Upper lobe of left lung (tissue), 6 donors: ENCODE results near the gene ARL2. TPM values are rescaled to one million over a fixed set of nuclear protein-coding genes. Genes with fewer than 3 reads are reported as not detected.
A peak's percentile ranks its signal among the peaks of the same experiment; 100 is the strongest.

Experiments
- ATAC-seq, 2 donors: fragments of 200-7000 bp; cut with Tn5 transposase; one replicate each; pipeline ENCODE4 v1.9.1; 2022; ENCODE audit warnings: mild to moderate bottlenecking in 2 of 2, moderate library complexity in 2 of 2; ENCODE audit not compliant: low FRiP score in 2 of 2
- DNase-seq, 2 donors: peaks; one replicate each; pipeline ENCODE4 v3.0.0-alpha.2; 2019 to 2020
- H3K27ac ChIP-seq, 4 donors: fragments of 200-600 bp; sonication (generic); one replicate each; pipeline ENCODE4 v1.5.1; 2016 to 2019
- H3K27me3 ChIP-seq, 4 donors: fragments of 200-600 bp; sonication (generic); one replicate each; pipeline ENCODE4 v1.5.1; 2017 to 2019
- H3K36me3 ChIP-seq, 4 donors: fragments of 200-600 bp; sonication (generic); one replicate each; pipeline ENCODE4 v1.5.1; 2016 to 2019
- H3K4me1 ChIP-seq, 4 donors: fragments of 200-600 bp; sonication (generic); one replicate each; pipeline ENCODE4 v1.5.1; 2018 to 2019
- H3K4me3 ChIP-seq, 4 donors: fragments of 200-600 bp; sonication (generic); one replicate each; pipeline ENCODE4 v1.5.1; 2017 to 2019; ENCODE audit warnings: mild to moderate bottlenecking in 2 of 4, moderate library complexity in 1 of 4
- H3K9me3 ChIP-seq, 4 donors: fragments of 200-600 bp; sonication (generic); one replicate each; pipeline ENCODE4 v1.5.1; 2018 to 2019
- CTCF ChIP-seq, 6 experiments: fragments of 450-650 bp in 4 of 6; fragments of 200-600 bp in 2 of 6; sonication (generic) in 2 of 6; IDR thresholded peaks; one replicate each; pipeline ENCODE4 v1.5.1; 2016 to 2019; ENCODE audit warnings: antibody characterized with exemption in 6 of 6
- EP300 ChIP-seq, 4 donors: sonication (generic); formaldehyde crosslinking; IDR thresholded peaks; one replicate each; pipeline ENCODE4 v1.5.1; 2017; ENCODE audit warnings: antibody characterized with exemption in 4 of 4, control low read depth in 2 of 4
- POLR2A ChIP-seq, 4 donors: fragments of 450-650 bp; IDR thresholded peaks; one replicate each; pipeline ENCODE4 v1.5.1; 2016 to 2017; ENCODE audit warnings: antibody characterized with exemption in 4 of 4, mild to moderate bottlenecking in 2 of 4
- POLR2AphosphoS5 ChIP-seq, 2 donors: sonication (generic); formaldehyde crosslinking; IDR thresholded peaks; one replicate each; pipeline ENCODE4 v1.5.1; 2017; ENCODE audit warnings: antibody characterized with exemption in 2 of 2
- WGBS, 2 donors: methylation state at CpG; one replicate each; pipeline ENCODE4 v1.1.5; 2017 to 2018; 5-methylcytosine and 5-hydroxymethylcytosine counted together
- total RNA-seq, 6 donors: library from RNA; depleted of rRNA in 4 of 6; stranded (reverse); fragments of >200 nt in 4 of 6; gene quantifications; one replicate each; pipeline versions ENCODE4 v1.1.0 to v1.2.1, GENCODE V29; 2016 to 2021
- donor health status: DM: no; HTN: no; CAD: no; lungs with moderate emphysema.
- donor health status: DM: no; HTN: yes; CAD: no; lungs with severe emphysema.

ARL2 gene
- total RNA-seq, 6 donors from 2014 or later = 41.9 to 113 (median 81.2) TPM

DNA sequence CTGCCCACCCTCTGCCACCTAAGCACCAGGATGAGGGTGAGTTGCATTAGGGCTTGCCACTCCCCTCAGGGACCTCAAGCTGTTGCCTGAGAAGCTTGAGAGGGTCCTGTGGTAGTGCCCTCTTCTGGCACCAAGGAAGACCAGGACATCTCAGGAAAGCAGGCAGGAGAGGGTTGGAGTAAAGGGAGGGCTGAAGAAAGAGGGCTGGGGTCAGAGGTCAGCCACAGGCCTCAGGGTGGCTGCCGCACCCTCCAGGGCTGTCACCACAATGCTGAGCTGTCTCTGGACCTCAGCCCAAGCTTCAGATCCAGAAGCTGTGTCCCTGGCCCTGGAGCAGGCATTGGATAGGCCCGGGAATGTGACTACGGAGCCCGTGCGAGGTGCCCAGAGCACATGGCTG lies 31.1 kb downstream of the ARL2 start:
- Histone ChIP-seq H3K9me3 (no peaks in the 10 kb centered on the region), H3K4me3 (no peak overlapping the region), H3K36me3 (peaks cover 0 to 23% (median 8%) of the 10 kb centered on the region in 4 donors), H3K27ac (no peak overlapping the region), H3K4me1 (peaks cover 31 to 59% (median 50%) of the 10 kb centered on the region in 4 donors), H3K27me3 (no peaks in the 10 kb centered on the region)
- 83 to 88% methylated on average over 5 of the region's 5 CpGs for WGBS, 2 donors
- TF ChIP-seq CTCF (IDR thresholded peaks at IDR 0.05) (no peak), POLR2AphosphoS5 (IDR thresholded peaks at IDR 0.05) (no peak)
- no peak for DNase-seq
- ATAC-seq = no peak

- 76 to 94% methylated on average over 3 to 7 of the region's 7 CpGs for WGBS, 2 donors
- TF ChIP-seq POLR2A (IDR thresholded peaks at IDR 0.05) = no peak
- TF ChIP-seq EP300 (IDR thresholded peaks at IDR 0.05) = no peak
- TF ChIP-seq POLR2AphosphoS5 (IDR thresholded peaks at IDR 0.05) = no peak
- TF ChIP-seq CTCF (IDR thresholded peaks at IDR 0.05) = no peak
- Histone ChIP-seq H3K4me3 (no peak overlapping the region), H3K4me1 (peaks cover 31 to 53% (median 44%) of the 10 kb centered on the region in 4 donors), H3K9me3 (no peaks in the 10 kb centered on the region), H3K27me3 (no peaks in the 10 kb centered on the region), H3K36me3 (peaks cover 0 to 23% (median 8%) of the 10 kb centered on the region in 4 donors), H3K27ac (no peak overlapping the region)
- no peak for DNase-seq
- ATAC-seq = no peak
Observed at GRCh38 chr11:65045728-65046127, 31.8 kb downstream of the ARL2 start.

- H3K9me3 ChIP-seq = no peaks in the 10 kb centered on the region
- peak overlapping the region in 3 of 4 donors; percentile 69 to 75 (median 71) for H3K27ac ChIP-seq
- TF ChIP-seq CTCF (IDR thresholded peaks at IDR 0.05) = no peak
- no peak for TF ChIP-seq EP300 (IDR thresholded peaks at IDR 0.05)
- no peak for TF ChIP-seq POLR2A (IDR thresholded peaks at IDR 0.05)
- no peak for TF ChIP-seq POLR2AphosphoS5 (IDR thresholded peaks at IDR 0.05)
- peak in 1 of 2 donors; percentile 68 for ATAC-seq
- H3K27me3 ChIP-seq = no peaks in the 10 kb centered on the region
- H3K4me1 ChIP-seq = peaks cover 22 to 37% (median 31%) of the 10 kb centered on the region in 4 donors
- peaks cover 0 to 23% (median 8%) of the 10 kb centered on the region in 4 donors for H3K36me3 ChIP-seq
- peak in 1 of 2 donors; percentile 83 for DNase-seq
- WGBS, 2 donors = 21 to 36% methylated on average over 35 to 48 of the region's 56 CpGs
- H3K4me3 ChIP-seq = peak overlapping the region; percentile 46 to 62 (median 52)
Observed at GRCh38 chr11:65047581-65048422, 33.8 kb downstream of the ARL2 start.

GRCh38 chr11:65051398-65051858 lies 37.5 kb downstream of the ARL2 start:
- DNase-seq (no peak), ATAC-seq (no peak)
- TF ChIP-seq CTCF (IDR thresholded peaks at IDR 0.05) = no peak
- no peak for TF ChIP-seq EP300 (IDR thresholded peaks at IDR 0.05)
- TF ChIP-seq POLR2AphosphoS5 (IDR thresholded peaks at IDR 0.05) = no peak
- 82 to 83% methylated on average over 9 of the region's 9 CpGs for WGBS, 2 donors
- Histone ChIP-seq H3K9me3 (no peaks in the 10 kb centered on the region), H3K36me3 (no peaks in the 10 kb centered on the region), H3K27me3 (no peaks in the 10 kb centered on the region), H3K4me1 (peaks cover 10 to 20% (median 16%) of the 10 kb centered on the region in 4 donors), H3K4me3 (no peak overlapping the region), H3K27ac (no peak overlapping the region)
